Loucy (cell line): ENCODE measurements around the gene NAV1.

Experiments used
- CTCF ChIP-seq: fragments of 200-600 bp; sonication (generic); conservative IDR thresholded peaks from 2 replicates; pipeline ENCODE4 v1.5.1; 2014; ENCODE audit warnings: mild to moderate bottlenecking, antibody characterized with exemption, low read length
- EZH2phosphoT487 ChIP-seq: fragments of 200-600 bp; IDR thresholded peaks from 2 replicates; pipeline ENCODE4 v1.6.1; 2018; ENCODE audit warnings: antibody characterized with exemption, mild to moderate bottlenecking, moderate library complexity, borderline replicate concordance

GRCh38 chr1:201585901-201586300 is 47.0 kb downstream of the NAV1 start:
- TF ChIP-seq CTCF (no peak), EZH2phosphoT487 (no peak)
